PC-3 (cell line): ENCODE results near the gene CEP170. TPM values are rescaled to one million over a fixed set of nuclear protein-coding genes. Genes with fewer than 3 reads are reported as not detected.

ENCODE experiments used
- ATAC-seq: fragments of 200-7000 bp; cut with Tn5 transposase; 2 replicates; pipeline ENCODE4 v1.9.1; 2020; ENCODE audit warnings: mild to moderate bottlenecking, moderate library complexity
- BruUV-seq: library from RNA; stranded (reverse); fragments of 400-500 nt; replicated peaks from 2 replicates; lab custom pipeline; 2021; lab: Mats Ljungman, UMichigan
- CTCF ChIA-PET: fragments of 300-600 bp; sonication (Branson Sonifier 250); formaldehyde crosslinking; loops from one replicate; lab custom pipeline; 2022; ENCODE audit warnings: antibody characterized with exemption; lab: Charles Lee
- POLR2A ChIA-PET: fragments of 300-600 bp; sonication (Branson Sonifier 250); formaldehyde crosslinking; loops from one replicate; lab custom pipeline; 2022; ENCODE audit warnings: antibody characterized with exemption; ENCODE audit not compliant: unreplicated experiment; lab: Charles Lee
- DNase-seq: peaks from one replicate; pipeline ENCODE4 v3.0.0-alpha.2; 2015
- H2AFZ ChIP-seq: fragments of 300-600 bp; sonication (generic); 2 replicates; pipeline ENCODE4 v1.6.0; 2016; ENCODE audit warnings: antibody characterized with exemption, low read length
- H3F3A ChIP-seq: fragments of 300-600 bp; sonication (generic); one replicate; pipeline ENCODE4 v1.6.0; 2017; ENCODE audit warnings: antibody characterized with exemption, low read length, control low read depth, mild to moderate bottlenecking; ENCODE audit not compliant: unreplicated experiment
- H3K27ac ChIP-seq: fragments of 300-600 bp; sonication (generic); 2 replicates; pipeline ENCODE4 v1.5.1; 2016; ENCODE audit warnings: mild to moderate bottlenecking, low read length
- H3K27me3 ChIP-seq: fragments of 300-600 bp; sonication (generic); 2 replicates; pipeline ENCODE4 v1.6.1; 2016; ENCODE audit warnings: low read length, mixed read lengths
- H3K36me3 ChIP-seq: fragments of 300-600 bp; sonication (generic); 2 replicates; pipeline ENCODE4 v1.6.1; 2016; ENCODE audit warnings: low read depth, mixed run types, low read length, mixed read lengths
- H3K4me1 ChIP-seq: fragments of 300-600 bp; sonication (generic); 2 replicates; pipeline ENCODE4 v1.5.1; 2016; ENCODE audit warnings: low read length; ENCODE audit not compliant: insufficient read depth
- H3K4me2 ChIP-seq: fragments of 300-600 bp; sonication (generic); 2 replicates; pipeline ENCODE4 v1.6.0; 2016; ENCODE audit warnings: low read length
- H3K4me3 ChIP-seq: fragments of 300-600 bp; sonication (generic); 2 replicates; pipeline ENCODE4 v1.5.1; 2016; ENCODE audit warnings: mild to moderate bottlenecking, low read length, mixed read lengths
- H3K79me2 ChIP-seq: fragments of 300-600 bp; sonication (generic); 2 replicates; pipeline ENCODE4 v1.6.1; 2017; ENCODE audit warnings: low read length, mixed read lengths
- H3K9ac ChIP-seq: fragments of 300-600 bp; sonication (generic); 2 replicates; pipeline ENCODE4 v1.6.0; 2016; ENCODE audit warnings: mild to moderate bottlenecking, low read length
- H3K9me2 ChIP-seq: fragments of 300-600 bp; sonication (generic); replicated peaks from 2 replicates; pipeline ENCODE4 v1.6.1; 2016; ENCODE audit warnings: mixed run types, low read length, mixed read lengths
- H3K9me3 ChIP-seq: fragments of 300-600 bp; sonication (generic); 2 replicates; pipeline ENCODE4 v1.6.1; 2016; ENCODE audit warnings: low read length, mixed read lengths
- H4K20me1 ChIP-seq: fragments of 300-600 bp; sonication (generic); 2 replicates; pipeline ENCODE4 v1.6.1; 2016; ENCODE audit warnings: low read length, mixed read lengths
- EZH2 ChIP-seq: fragments of 300-600 bp; sonication (generic); IDR thresholded peaks from one replicate; pipeline ENCODE4 v1.6.1; 2017; ENCODE audit warnings: antibody characterized with exemption, mild to moderate bottlenecking, low read length; ENCODE audit not compliant: unreplicated experiment
- EZH2phosphoT487 ChIP-seq: fragments of 300-600 bp; sonication (generic); IDR thresholded peaks from 2 replicates; pipeline ENCODE4 v1.6.1; 2018; ENCODE audit warnings: mild to moderate bottlenecking, antibody characterized with exemption, low read length, borderline replicate concordance
- intact Hi-C: fragments of 100-400 bp; cut with micrococcal nuclease; formaldehyde crosslinking; loops from 2 replicates; pipeline ENCODE4 v1.9.0; 2023
- total RNA-seq: library from RNA; depleted of rRNA; stranded (reverse); fragments of >200 nt; gene quantifications from 2 replicates; pipeline ENCODE4 v1.2.3, GENCODE V29; 2014
- TF ChIP-seq, protein P1 (sequence below): fragments of 300-600 bp; sonication (generic); conservative IDR thresholded peaks from 2 replicates; pipeline ENCODE4 v1.5.1; 2017; ENCODE audit warnings: antibody characterized with exemption, low read depth, mild to moderate bottlenecking, low read length

CEP170 gene
- total RNA-seq, 1 experiment from 2014 or later: 65.3 TPM

GRCh38 chr1:243249214-243249613 is 5.9 kb downstream of the CEP170 start:
- ChIA-PET POLR2A (no interaction called here), CTCF (no interaction called here)
- Histone ChIP-seq H3K4me2 (no peak overlapping the region), H3K4me3 (no peak overlapping the region), H3K79me2 (peaks cover 99% of the 10 kb centered on the region), H4K20me1 (peaks cover 31% of the 10 kb centered on the region; the same call in 1 of the 2 replicates), H3K4me1 (peaks cover 36% of the 10 kb centered on the region), H3K9ac (no peak overlapping the region), H3K36me3 (no peaks in the 10 kb centered on the region), H3K27me3 (no peaks in the 10 kb centered on the region), H3K9me3 (no peaks in the 10 kb centered on the region), H3F3A (no peaks in the 10 kb centered on the region), H3K27ac (no peak overlapping the region), H3K9me2 (no peaks in the 10 kb centered on the region), H2AFZ (no peak overlapping the region)
- BruUV-seq: no TSS peak
- DNase-seq (no peak), ATAC-seq (no peak)
- TF ChIP-seq, protein P1, sequence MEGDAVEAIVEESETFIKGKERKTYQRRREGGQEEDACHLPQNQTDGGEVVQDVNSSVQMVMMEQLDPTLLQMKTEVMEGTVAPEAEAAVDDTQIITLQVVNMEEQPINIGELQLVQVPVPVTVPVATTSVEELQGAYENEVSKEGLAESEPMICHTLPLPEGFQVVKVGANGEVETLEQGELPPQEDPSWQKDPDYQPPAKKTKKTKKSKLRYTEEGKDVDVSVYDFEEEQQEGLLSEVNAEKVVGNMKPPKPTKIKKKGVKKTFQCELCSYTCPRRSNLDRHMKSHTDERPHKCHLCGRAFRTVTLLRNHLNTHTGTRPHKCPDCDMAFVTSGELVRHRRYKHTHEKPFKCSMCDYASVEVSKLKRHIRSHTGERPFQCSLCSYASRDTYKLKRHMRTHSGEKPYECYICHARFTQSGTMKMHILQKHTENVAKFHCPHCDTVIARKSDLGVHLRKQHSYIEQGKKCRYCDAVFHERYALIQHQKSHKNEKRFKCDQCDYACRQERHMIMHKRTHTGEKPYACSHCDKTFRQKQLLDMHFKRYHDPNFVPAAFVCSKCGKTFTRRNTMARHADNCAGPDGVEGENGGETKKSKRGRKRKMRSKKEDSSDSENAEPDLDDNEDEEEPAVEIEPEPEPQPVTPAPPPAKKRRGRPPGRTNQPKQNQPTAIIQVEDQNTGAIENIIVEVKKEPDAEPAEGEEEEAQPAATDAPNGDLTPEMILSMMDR: no peak
- TF ChIP-seq EZH2 (no peak), EZH2phosphoT487 (no peak)
- intact Hi-C loops: no loop called here

- Histone ChIP-seq H3K4me3 (no peak overlapping the region), H3K4me1 (peaks cover 36% of the 10 kb centered on the region), H3K36me3 (no peaks in the 10 kb centered on the region), H2AFZ (no peak overlapping the region), H3K9me2 (no peaks in the 10 kb centered on the region), H3K9ac (no peak overlapping the region), H4K20me1 (peaks cover 25% of the 10 kb centered on the region; the same call in 1 of the 2 replicates), H3K79me2 (peaks cover 97% of the 10 kb centered on the region), H3K9me3 (no peaks in the 10 kb centered on the region), H3K27me3 (no peaks in the 10 kb centered on the region), H3F3A (no peaks in the 10 kb centered on the region), H3K4me2 (no peak overlapping the region), H3K27ac (no peak overlapping the region)
- ChIA-PET CTCF (no interaction called here), POLR2A (no interaction called here)
- intact Hi-C loops: no loop called here
- BruUV-seq: no TSS peak
- ATAC-seq: no peak
- no peak for TF ChIP-seq EZH2
- no peak for TF ChIP-seq EZH2phosphoT487
- TF ChIP-seq, protein P1: no peak
- DNase-seq: no peak
Measured at GRCh38 chr1:243247901-243248300, 7.2 kb downstream of the CEP170 start.

DNA sequence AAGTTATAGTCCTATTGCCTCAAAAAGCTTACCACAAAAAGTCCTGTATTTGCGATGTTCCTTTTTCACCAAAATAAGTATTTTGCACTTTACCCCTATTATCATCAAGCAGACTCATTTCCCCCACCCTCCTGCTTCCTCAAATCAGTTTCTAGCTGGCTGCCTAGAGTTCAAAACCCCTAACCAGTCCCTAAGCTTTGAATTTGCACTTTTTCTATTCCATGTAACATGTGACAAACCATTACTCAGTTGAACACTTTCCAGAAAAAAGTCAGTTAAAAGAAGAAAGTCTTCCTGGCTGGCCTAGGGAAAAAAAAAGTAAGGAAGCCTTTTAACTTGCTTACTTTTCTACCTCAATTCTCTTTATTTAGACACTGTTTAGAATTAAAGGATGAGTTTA is 8.2 kb downstream of the CEP170 start:
- peak; percentile 46 for ATAC-seq
- H3K9ac ChIP-seq: no peak overlapping the region
- H3K9me3 ChIP-seq: no peaks in the 10 kb centered on the region
- POLR2A ChIA-PET: interaction anchor here (0.6 kb wide), 1 partner anchor 9 kb away, joined by 5 read pairs; the partner anchor contains the start of gene SDCCAG8
- H3K4me2 ChIP-seq: peak overlapping the region; percentile 11; the same call in 1 of the 2 replicates
- H3K27me3 ChIP-seq: no peaks in the 10 kb centered on the region
- H3K36me3 ChIP-seq: no peaks in the 10 kb centered on the region
- intact Hi-C loops: no loop called here
- CTCF ChIA-PET: no interaction called here
- no peak overlapping the region for H2AFZ ChIP-seq
- H3K79me2 ChIP-seq: peaks cover 96% of the 10 kb centered on the region
- TF ChIP-seq EZH2 (no peak), EZH2phosphoT487 (no peak)
- TF ChIP-seq, protein P1: no peak
- H3K4me3 ChIP-seq: no peak overlapping the region
- H3F3A ChIP-seq: no peaks in the 10 kb centered on the region
- no peaks in the 10 kb centered on the region for H3K9me2 ChIP-seq
- no TSS peak for BruUV-seq
- H3K27ac ChIP-seq: 0 out of 2 replicates have a peak overlapping the region, but pooled peaks have one; percentile 1
- peak; percentile 70 for DNase-seq
- H4K20me1 ChIP-seq: peaks cover 19% of the 10 kb centered on the region; the same call in 1 of the 2 replicates
- H3K4me1 ChIP-seq: peaks cover 29% of the 10 kb centered on the region
